ENCODE data around the gene TLR7. TPM values are rescaled to one million over a fixed set of nuclear protein-coding genes. Genes with fewer than 3 reads are reported as not detected.

Gene TLR7
- total RNA-seq, 1 experiment from 2014 or later, result not detected

- Histone ChIP-seq H3K4me2 (ENCODE audit: insufficient read depth, insufficient read length, low read length) (no peak overlapping the region), H3K56ac (ENCODE audit: insufficient read length, low read depth, low read length) (no peak overlapping the region), H4K20me1 (ENCODE audit: control insufficient read depth, insufficient read depth, insufficient read length) (no peaks in the 10 kb centered on the region), H3K27me3 (ENCODE audit: insufficient read depth, low read length) (no peaks in the 10 kb centered on the region), H2BK12ac (ENCODE audit: insufficient read length, low read depth, low read length) (no peak overlapping the region), H2BK120ac (ENCODE audit: low read depth, low read length, poor library complexity, severe bottlenecking) (no peak overlapping the region), H3T11ph (ENCODE audit: low read length) (no peak overlapping the region), H3K79me1 (ENCODE audit: insufficient read depth, low read depth, low read length, poor library complexity, severe bottlenecking) (no peaks in the 10 kb centered on the region), H3K27ac (ENCODE audit: insufficient read length, low read depth, low read length) (no peak overlapping the region), H4K91ac (ENCODE audit: insufficient read length, low read depth, low read length) (no peak overlapping the region), H3K4me1 (ENCODE audit: insufficient read depth, low read length) (no peaks in the 10 kb centered on the region), H3K4ac (ENCODE audit: low read depth, low read length) (no peak overlapping the region), H2AK5ac (ENCODE audit: insufficient read length, low read length) (no peak overlapping the region), H3K9ac (ENCODE audit: extremely low read depth, insufficient read length, low read length) (no peak overlapping the region), H3K79me2 (ENCODE audit: insufficient read depth, low read length) (no peaks in the 10 kb centered on the region), H3K14ac (ENCODE audit: insufficient read depth, low read length) (no peak overlapping the region), H2BK5ac (ENCODE audit: insufficient read length, low read length) (no peak overlapping the region), H2AFZ (ENCODE audit: low read length) (no peak overlapping the region), H4K5ac (ENCODE audit: insufficient read length, low read depth, low read length) (no peak overlapping the region), H3K23me2 (ENCODE audit: insufficient read length, low read depth, low read length, poor library complexity, severe bottlenecking) (no peaks in the 10 kb centered on the region), H4K8ac (replicated peaks; ENCODE audit: insufficient read length, low read depth, low read length) (no peak overlapping the region), H3K9me3 (ENCODE audit: control insufficient read depth, low read depth, low read length) (no peaks in the 10 kb centered on the region), H3K18ac (ENCODE audit: insufficient read length, low read depth, low read length) (no peak overlapping the region), H2BK20ac (ENCODE audit: low read depth, low read length, poor library complexity, severe bottlenecking) (no peak overlapping the region), H3K23ac (ENCODE audit: insufficient read length, low read depth, low read length) (no peak overlapping the region), H2BK15ac (ENCODE audit: low read depth, low read length) (no peak overlapping the region)
- no CpG with 5 or more reads among the region's 9 CpGs for WGBS (ENCODE audit: extremely low coverage, insufficient read length, low lambda C conversion rate)
- H3K36me3 Mint-ChIP-seq (ENCODE audit: insufficient read depth in 1 of 3, low read depth in 3 of 3), result peaks cover 28 to 77% (median 38%) of the 10 kb centered on the region in 3 experiments
- H3K4me3 Mint-ChIP-seq, result no peak overlapping the region
- DNase-seq, result no peak
- no peaks in the 10 kb centered on the region for H3K4me1 Mint-ChIP-seq
- TF ChIP-seq CTCF (conservative IDR thresholded peaks at IDR 0.05), result no peak
- no peaks in the 10 kb centered on the region for H3K27me3 Mint-ChIP-seq (ENCODE audit: low read depth)
- H3K9me3 Mint-ChIP-seq, result peaks cover 60 to 69% of the 10 kb centered on the region in 2 experiments
- no peak overlapping the region; a peak in 2 of 7 replicates for H3K27ac Mint-ChIP-seq
Measured at GRCh38 chrX:12819222-12819621, 47.6 kb upstream of the TLR7 start.
